DOHH2 (cell line): ENCODE measurements around the gene MGMT.

ENCODE experiments used
- EZH2phosphoT487 ChIP-seq: fragments of 200-600 bp; sonication (generic); IDR thresholded peaks from 2 replicates; pipeline ENCODE4 v1.6.1; 2017; ENCODE audit warnings: borderline replicate concordance, mild to moderate bottlenecking, antibody characterized with exemption, low read length, moderate library complexity, mixed read lengths
- TF ChIP-seq, protein P1 (sequence below): fragments of 200-600 bp; sonication (generic); IDR thresholded peaks from one replicate; pipeline ENCODE4 v1.5.1; 2014; ENCODE audit warnings: antibody characterized with exemption, mild to moderate bottlenecking, low read depth, low read length; ENCODE audit not compliant: poor library complexity, severe bottlenecking

GRCh38 chr10:129764901-129765663 is 298.0 kb downstream of the MGMT start:
- TF ChIP-seq, protein P1, sequence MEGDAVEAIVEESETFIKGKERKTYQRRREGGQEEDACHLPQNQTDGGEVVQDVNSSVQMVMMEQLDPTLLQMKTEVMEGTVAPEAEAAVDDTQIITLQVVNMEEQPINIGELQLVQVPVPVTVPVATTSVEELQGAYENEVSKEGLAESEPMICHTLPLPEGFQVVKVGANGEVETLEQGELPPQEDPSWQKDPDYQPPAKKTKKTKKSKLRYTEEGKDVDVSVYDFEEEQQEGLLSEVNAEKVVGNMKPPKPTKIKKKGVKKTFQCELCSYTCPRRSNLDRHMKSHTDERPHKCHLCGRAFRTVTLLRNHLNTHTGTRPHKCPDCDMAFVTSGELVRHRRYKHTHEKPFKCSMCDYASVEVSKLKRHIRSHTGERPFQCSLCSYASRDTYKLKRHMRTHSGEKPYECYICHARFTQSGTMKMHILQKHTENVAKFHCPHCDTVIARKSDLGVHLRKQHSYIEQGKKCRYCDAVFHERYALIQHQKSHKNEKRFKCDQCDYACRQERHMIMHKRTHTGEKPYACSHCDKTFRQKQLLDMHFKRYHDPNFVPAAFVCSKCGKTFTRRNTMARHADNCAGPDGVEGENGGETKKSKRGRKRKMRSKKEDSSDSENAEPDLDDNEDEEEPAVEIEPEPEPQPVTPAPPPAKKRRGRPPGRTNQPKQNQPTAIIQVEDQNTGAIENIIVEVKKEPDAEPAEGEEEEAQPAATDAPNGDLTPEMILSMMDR: no peak
- no peak for TF ChIP-seq EZH2phosphoT487
